HG03045 (cell line): ENCODE data around the gene GSC2.

Experiments
- ATAC-seq: cut with Tn5 transposase; IDR thresholded peaks from one replicate; pipeline ENCODE4 v1.9.1; 2021; ENCODE audit warnings: mild to moderate bottlenecking, moderate library complexity; ENCODE audit not compliant: unreplicated experiment

Gene GSC2

DNA sequence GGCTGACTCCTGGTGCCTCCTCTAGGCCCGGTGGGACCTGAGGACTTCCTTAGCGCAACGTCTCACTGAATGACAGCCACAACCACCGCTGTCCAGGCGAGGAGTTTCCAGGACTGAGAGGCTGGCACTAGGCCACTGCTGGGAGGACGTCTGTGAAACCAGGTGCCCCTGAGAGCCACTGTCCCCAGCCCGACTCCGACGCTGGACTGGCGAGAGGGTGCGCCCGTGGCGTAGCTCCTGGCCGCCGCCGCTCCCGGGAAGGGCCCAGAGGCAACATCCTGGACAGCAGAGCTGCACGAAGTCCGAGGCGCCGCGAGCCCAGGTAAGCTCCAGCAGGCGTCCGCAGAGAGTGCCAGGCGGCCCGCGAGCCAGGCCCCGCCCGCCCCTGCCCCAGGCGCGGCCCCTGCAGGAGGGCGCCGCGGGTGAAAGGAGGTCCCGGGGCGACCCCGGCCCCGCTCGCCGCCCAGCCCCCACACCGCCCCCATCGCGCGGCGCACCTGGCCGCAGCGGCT lies 28.4 kb downstream of the GSC2 start:
- peak; percentile 18 for ATAC-seq

DNA sequence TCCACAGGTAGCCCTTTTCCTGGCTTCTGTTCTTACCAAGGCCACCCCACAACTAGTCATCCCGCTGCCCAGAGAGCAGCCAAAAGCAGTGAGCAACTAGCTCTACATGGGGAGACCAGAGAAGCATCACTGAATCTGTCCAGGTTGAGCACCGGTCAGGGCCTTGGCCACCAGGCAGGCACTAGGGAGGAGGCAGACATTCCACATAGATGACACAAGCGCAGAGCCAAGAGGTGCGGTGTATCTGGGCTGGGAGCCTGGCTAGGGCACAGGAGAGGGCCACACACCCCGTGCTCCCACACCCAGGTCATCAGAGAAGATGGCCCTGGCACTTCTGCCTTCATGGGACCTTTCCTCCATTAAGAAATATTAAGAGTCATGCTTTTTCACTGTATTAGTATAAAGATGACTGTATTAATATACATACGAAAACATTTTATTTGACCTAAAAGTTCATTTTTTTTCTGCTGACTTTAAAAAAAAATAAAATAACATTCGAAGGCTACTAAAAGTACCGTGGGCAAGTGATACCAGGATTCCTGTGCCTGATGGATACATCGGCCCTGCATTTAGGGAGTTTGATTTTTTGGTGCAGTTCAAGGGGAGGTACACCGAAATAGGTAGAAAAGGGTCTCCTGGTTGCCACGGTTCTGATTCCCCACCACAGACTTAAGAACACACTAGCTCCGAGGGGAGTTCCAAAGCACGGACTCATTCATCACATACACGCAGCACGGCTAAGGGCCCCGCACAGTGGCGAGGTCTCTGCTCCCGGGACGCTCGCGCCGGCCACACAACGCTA lies 29.1 kb downstream of the GSC2 start:
- ATAC-seq: no peak

- no peak for ATAC-seq
Measured at GRCh38 chr22:19119949-19120348, 30.1 kb downstream of the GSC2 start.

- ATAC-seq: no peak
Measured at GRCh38 chr22:19118329-19118880, 31.7 kb downstream of the GSC2 start.

- no peak for ATAC-seq
Measured at GRCh38 chr22:19117111-19117512, 33.0 kb downstream of the GSC2 start.

DNA sequence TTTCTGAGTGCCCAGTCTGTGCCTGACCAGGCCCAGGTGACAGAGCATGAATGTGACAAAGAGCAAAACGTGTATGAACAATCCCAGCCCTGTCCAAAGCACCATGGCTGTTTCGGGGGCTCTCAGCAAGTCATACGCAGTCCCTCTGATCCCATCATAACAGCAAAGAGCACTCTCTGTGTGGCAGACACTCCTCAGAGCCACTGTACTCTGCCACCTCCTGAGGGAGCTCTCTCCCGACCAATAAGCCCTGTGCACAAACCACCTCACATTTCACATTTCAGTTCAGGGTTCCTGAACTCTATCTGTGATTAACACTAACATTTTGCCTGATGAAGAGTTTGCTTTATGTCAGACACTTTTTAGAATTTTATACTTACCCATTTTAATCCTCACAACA lies 34.5 kb downstream of the GSC2 start:
- no peak for ATAC-seq

DNA sequence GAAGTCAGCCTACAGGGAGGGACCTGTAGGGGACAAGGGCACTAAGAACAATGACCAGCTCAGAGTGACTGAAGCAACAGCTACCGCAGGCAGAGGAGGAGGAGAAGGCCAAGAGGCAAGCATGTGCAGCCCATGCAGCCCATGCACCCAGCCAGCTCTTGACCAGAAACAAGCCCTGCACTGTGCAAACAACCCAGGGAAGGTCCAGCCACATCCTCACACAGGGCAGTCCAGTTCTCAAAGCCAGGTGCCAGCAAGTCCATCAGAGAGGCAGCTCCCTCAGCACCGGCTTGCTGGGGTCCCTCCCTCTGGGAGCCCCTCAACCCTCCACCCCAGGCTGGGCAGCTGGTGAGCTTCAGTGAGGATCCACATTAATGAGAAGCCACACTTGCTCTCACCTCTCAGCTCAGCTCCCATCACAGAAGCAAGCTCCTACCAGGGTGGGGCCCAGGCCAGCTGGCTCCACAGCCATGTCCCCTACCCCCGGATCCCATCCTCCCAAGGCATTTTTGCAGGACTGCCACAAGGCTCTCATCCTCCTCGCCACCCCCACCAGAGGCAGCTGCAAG lies 35.0 kb downstream of the GSC2 start:
- ATAC-seq: no peak

DNA sequence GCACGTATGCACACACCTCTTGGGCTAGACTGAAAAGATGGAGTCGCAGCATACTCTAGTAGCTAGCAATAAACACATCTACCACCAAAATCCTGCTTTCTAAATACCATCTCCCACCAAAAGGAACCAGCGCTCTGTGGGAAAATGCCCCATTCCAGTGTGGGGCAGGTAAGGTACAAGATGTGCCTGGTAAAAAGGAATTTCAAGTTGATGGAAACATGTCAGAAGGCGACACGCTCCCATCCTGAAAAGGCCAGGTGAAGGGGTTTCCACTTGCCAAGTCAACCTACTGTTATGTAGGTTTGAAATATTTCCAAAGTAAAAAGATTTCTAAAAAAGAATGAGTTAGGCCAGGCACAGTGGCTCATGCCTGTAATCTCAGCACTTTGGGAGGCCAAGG lies 36.7 kb downstream of the GSC2 start:
- ATAC-seq: no peak

DNA sequence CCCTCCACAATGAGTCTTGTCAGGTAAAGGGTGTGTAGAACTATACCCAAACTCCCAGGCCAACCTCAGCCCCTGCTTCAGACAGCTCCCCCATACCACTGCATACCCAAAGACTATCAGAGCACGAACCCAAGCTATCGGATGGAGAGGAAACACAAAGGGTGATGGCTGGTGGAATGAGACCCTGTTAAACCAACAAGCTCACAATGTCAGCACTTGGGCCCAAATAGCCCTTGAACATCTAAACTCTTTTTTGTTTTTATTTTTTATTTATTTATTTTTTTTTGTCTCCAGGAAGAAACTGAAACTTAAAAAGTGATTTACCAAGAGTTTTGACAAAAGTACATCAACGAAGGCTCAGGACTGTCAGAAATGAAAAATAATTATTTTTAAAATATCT lies 38.5 kb downstream of the GSC2 start:
- no peak for ATAC-seq

GRCh38 chr22:19111140-19111539 lies 39.0 kb downstream of the GSC2 start:
- no peak for ATAC-seq

GRCh38 chr22:19110646-19111045 lies 39.4 kb downstream of the GSC2 start:
- ATAC-seq: no peak

DNA sequence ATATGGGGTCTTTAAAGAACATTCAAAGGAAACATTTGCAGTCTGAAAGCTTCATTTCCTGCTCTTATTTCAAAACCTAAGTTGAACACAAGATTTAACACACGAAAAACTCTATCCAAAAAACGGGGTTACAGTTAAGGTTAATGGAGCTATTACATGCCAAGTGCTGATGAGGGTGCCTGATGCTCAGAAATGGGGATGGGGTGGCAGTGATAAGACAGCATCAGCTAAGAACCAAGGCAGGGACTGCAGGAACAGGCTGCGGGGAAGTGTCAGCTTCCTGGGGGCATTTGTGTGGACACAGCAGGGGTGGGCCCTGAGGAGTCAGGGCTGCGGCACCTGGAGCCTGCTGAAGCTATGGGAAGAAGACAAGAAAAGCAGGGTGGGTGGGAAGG lies 40.0 kb downstream of the GSC2 start:
- no peak for ATAC-seq

GRCh38 chr22:19109198-19110063 lies 40.7 kb downstream of the GSC2 start:
- ATAC-seq: peak; percentile 77

DNA sequence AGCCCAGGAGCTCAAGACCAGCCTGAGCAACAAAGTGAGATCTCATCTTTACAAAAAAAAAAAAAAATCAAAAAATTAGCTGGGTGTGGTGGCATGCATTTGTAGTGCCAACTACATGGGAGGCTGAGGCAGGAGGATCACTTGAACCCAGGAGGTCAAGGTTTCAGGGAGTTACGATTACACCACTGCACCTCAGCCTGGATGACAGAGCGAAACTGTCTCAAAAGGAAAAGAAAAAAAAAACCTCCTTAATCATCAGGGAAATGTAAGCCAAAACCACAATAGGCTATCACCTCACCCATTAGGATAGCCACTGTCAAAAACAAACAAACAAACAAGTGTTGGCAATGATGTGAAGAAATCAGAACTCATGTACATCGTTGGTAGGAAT lies 41.3 kb downstream of the GSC2 start:
- no peak for ATAC-seq

GRCh38 chr22:19107730-19108074 lies 42.4 kb downstream of the GSC2 start:
- no peak for ATAC-seq

- no peak for ATAC-seq
Measured at GRCh38 chr22:19106886-19107729, 43.0 kb downstream of the GSC2 start.

- no peak for ATAC-seq
Measured at GRCh38 chr22:19105867-19106802, 44.0 kb downstream of the GSC2 start.

DNA sequence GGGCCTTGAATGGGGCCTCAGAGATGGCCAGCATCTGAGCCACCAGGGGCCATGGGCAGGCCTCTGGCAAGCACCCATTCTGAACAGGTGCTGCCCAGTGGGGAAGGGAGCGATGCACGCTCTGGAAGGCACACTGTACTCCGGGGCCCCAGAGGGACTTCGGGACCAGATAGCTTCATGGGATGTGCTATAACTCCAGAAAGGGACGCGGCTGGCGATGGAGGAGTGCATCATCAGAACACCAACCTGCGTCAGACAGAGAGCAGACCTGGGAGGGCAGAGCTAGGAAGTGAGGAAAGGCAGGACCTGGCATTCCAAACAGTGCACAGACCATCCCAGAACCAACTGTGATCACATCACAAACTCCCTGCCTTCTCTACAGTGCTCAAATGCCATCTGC lies 44.6 kb downstream of the GSC2 start:
- no peak for ATAC-seq
